Ascending aorta (tissue), 2 donors: ENCODE results near the gene PLXND1. TPM values are rescaled to one million over a fixed set of nuclear protein-coding genes. Genes with fewer than 3 reads are reported as not detected.

Source experiments
- DNase-seq, 2 donors: peaks; one replicate each; pipeline ENCODE4 v3.0.0-alpha.2; 2019; ENCODE audit warnings: low spot score in 2 of 2
- H3K27ac ChIP-seq, 2 donors: fragments of 200-600 bp; sonication (generic); one replicate each; pipeline ENCODE4 v1.5.1; 2016 to 2017; ENCODE audit warnings: mild to moderate bottlenecking in 1 of 2
- H3K27me3 ChIP-seq: fragments of 200-600 bp; sonication (generic); one replicate; pipeline ENCODE4 v1.5.1; 2017
- H3K36me3 ChIP-seq, 2 donors: fragments of 200-600 bp; sonication (generic); one replicate each; pipeline ENCODE4 v1.5.1; 2016
- H3K4me1 ChIP-seq, 2 donors: fragments of 200-600 bp; sonication (generic); one replicate each; pipeline ENCODE4 v1.5.1; 2016 to 2017; ENCODE audit warnings: mild to moderate bottlenecking in 1 of 2
- H3K4me3 ChIP-seq, 2 donors: fragments of 200-600 bp; sonication (generic); one replicate each; pipeline ENCODE4 v1.5.1; 2016 to 2017; ENCODE audit warnings: mild to moderate bottlenecking in 1 of 2
- H3K9me3 ChIP-seq, 2 donors: fragments of 200-600 bp; sonication (generic); one replicate each; pipeline ENCODE4 v1.5.1; 2016
- intact Hi-C: fragments of 100-400 bp; cut with DNase I; formaldehyde crosslinking; loops from one replicate; pipeline ENCODE4 v1.15.1; 2023
- total RNA-seq: library from RNA; depleted of rRNA; stranded (reverse); fragments of >200 nt; gene quantifications from one replicate; pipeline ENCODE4 v1.1.0, GENCODE V29; 2016
- TF ChIP-seq, protein P1 (sequence below), 3 experiments: fragments of 200-600 bp in 2 of 3; fragments of 450-650 bp in 1 of 3; sonication (generic) in 2 of 3; IDR thresholded peaks; one replicate each; pipeline ENCODE4 v1.5.1; 2016 to 2019; ENCODE audit warnings: antibody characterized with exemption in 3 of 3, mild to moderate bottlenecking in 1 of 3, moderate library complexity in 1 of 3

PLXND1 gene
- total RNA-seq, 1 donor from 2014 or later = 407 TPM

DNA sequence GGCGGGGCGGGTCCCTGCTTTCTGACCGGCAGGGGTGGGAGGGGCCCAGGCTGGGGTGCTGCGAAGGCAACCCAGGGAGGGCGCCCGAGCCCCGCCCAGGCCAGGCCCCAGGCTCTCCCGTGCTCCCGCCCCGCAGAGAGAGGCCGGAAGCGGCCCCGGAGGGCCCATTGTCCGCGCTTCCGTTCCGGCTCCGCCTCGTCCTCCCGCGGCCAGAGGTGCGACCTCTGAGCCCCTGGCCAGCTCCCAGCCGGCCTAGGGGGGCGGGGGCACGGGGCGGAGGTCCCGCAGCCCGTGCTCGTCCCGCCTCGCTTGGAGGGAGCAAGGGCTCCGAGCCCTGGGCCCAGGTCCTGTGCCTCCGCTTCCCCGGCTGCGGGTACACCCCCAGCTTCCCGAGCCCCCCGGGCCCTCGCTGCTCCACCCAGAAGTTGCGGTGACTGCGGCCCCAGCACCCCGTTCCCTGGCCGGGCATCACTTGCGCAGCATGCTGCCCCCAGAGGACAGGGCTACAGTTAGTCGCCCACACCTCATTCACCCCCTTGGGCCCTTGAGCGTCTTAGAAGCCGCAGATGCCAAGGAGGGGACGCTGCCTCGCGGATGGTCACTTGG lies 20.4 kb upstream of the PLXND1 start:
- Histone ChIP-seq H3K36me3 (no peaks in the 10 kb centered on the region), H3K4me3 (peak overlapping the region; percentile 71 to 75), H3K9me3 (no peaks in the 10 kb centered on the region), H3K4me1 (peaks cover 3 to 44% of the 10 kb centered on the region in 2 donors), H3K27me3 (no peaks in the 10 kb centered on the region), H3K27ac (peak overlapping the region; percentile 99 to 100)
- intact Hi-C loops = loop anchor here (1.0 to 5.0 kb wide), 8 partner anchors 24 to 310 kb away; partner anchors contain the start of genes IFT122 and TMCC1
- peak; percentile 79 to 97 for DNase-seq
- TF ChIP-seq, protein P1, sequence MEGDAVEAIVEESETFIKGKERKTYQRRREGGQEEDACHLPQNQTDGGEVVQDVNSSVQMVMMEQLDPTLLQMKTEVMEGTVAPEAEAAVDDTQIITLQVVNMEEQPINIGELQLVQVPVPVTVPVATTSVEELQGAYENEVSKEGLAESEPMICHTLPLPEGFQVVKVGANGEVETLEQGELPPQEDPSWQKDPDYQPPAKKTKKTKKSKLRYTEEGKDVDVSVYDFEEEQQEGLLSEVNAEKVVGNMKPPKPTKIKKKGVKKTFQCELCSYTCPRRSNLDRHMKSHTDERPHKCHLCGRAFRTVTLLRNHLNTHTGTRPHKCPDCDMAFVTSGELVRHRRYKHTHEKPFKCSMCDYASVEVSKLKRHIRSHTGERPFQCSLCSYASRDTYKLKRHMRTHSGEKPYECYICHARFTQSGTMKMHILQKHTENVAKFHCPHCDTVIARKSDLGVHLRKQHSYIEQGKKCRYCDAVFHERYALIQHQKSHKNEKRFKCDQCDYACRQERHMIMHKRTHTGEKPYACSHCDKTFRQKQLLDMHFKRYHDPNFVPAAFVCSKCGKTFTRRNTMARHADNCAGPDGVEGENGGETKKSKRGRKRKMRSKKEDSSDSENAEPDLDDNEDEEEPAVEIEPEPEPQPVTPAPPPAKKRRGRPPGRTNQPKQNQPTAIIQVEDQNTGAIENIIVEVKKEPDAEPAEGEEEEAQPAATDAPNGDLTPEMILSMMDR (IDR thresholded peaks at IDR 0.05) = peak in 1 of 3 experiments; percentile 24

DNA sequence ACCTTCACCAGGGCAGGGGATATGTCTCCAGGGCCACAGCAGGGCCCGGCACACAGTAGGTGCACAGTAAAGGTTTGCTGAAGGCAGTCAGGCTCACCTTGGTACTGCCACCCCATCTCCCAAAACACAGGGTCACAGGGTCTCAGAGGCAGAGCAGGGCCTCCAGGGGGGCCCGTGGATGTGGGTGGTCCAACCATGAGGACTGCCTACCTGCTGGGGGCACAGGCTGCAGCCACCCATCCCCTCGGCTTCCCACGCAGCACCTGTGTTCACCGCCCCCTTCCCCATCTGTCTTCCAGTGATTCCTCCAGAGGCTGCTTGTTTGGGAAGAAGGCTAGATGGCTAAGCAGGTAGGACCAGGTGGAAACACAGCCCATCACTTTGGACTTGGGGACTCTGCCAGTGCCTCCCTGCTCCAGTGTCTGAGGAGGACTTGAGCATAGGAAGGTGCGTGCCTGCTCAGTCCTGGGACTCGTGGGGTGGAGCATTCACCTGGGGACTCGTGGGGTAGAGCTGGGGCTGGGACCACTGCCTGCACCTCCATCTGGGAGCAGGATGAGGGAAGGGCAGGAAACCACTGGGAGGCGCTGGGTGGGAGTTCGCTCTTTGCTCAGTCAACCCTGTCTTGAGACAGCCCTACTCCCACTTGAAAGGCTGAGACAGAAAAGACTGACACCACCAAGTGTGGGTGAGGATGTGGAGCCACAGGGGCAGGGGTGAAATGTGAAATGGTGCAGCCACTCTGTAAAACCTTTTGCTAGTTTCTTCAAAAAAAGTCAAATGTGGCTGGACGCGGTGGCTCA lies 18.8 kb upstream of the PLXND1 start:
- Histone ChIP-seq H3K36me3 (no peaks in the 10 kb centered on the region), H3K4me3 (no peak overlapping the region), H3K27me3 (no peaks in the 10 kb centered on the region), H3K4me1 (peaks cover 3 to 44% of the 10 kb centered on the region in 2 donors), H3K9me3 (no peaks in the 10 kb centered on the region), H3K27ac (peak overlapping the region; percentile 99 to 100)
- intact Hi-C loops = loop anchor here (5.0 kb wide), 1 partner anchor 308 kb away; a partner anchor contains a TSS
- peak in 1 of 2 donors; percentile 66 for DNase-seq
- TF ChIP-seq, protein P1 (IDR thresholded peaks at IDR 0.05) = no peak

DNA sequence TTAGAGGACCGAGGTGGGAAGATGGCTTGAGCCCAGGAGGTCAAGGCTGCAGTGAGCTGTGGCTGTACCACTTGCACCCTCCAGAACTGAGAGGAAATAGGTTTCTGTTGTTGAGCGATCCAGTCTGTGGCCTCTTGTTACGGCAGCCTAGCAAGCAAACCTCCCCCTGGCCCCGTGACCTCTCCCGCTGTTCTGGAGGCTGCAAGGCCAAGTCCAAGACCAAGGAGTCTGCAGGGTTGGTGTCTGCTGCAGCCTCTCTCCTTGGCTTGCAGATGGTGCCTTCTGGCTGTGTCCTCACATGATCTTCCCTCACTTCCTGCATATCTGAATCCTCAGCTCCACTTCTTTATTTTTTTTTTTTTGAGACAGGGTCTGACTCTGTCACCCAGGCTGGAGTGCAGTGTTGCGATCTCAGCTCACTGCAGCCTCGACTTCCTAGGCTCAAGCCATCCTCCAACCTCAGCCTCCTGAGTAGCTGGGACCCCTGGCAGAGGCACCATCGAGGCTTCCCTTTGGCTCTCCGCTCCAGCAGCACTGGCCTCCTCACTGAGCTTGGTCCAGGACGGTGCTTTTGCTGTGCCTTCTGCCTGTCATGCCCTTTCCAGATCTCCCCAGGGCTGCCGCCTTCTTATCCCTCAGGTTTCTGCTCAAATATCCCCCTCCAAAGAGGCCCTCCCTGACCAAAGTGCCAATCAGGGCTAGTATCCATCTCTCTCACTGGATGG lies 18.0 kb upstream of the PLXND1 start:
- peaks cover 3 to 44% of the 10 kb centered on the region in 2 donors for H3K4me1 ChIP-seq
- intact Hi-C loops = loop anchor here (5.0 kb wide), 1 partner anchor 307 kb away; a partner anchor contains a TSS
- no peak overlapping the region for H3K4me3 ChIP-seq
- peak overlapping the region; percentile 99 to 100 for H3K27ac ChIP-seq
- H3K36me3 ChIP-seq = no peaks in the 10 kb centered on the region
- no peaks in the 10 kb centered on the region for H3K9me3 ChIP-seq
- no peaks in the 10 kb centered on the region for H3K27me3 ChIP-seq
- no peak for DNase-seq
- TF ChIP-seq, protein P1 (IDR thresholded peaks at IDR 0.05) = no peak

DNA sequence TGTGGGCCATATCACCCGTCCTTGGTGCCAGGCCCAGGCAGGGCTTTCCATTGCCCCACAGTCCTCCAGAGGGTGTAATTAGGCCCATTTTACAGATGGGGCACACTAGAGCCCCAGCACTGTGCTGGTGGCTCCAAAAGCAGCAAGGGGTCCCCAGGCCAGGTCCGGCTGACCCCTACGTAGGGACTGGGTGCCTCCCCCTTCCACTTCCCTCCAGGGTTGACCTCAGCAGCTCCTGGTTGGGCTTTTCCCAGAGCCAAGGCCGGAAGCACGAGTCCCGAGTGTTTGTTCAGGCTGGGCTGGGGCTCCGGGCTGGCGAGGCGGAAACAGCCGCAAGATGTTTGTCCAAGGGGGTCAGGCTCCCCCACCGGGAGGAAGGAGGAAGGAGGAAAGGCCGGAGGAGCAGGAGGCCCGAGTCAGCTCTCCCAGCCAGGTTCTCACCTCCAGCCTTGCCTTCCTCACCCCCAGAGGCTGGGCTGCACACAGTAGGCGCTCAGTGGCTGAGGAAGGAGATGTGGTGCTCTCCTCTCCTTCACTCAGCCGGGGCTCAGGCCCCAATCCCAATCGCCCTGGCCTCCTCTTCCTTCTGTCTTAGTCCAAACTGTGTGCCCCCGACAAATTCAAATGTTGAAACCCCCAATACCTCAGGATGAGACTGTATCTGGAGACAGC lies 17.1 kb upstream of the PLXND1 start:
- H3K27ac ChIP-seq = peak overlapping the region; percentile 99 to 100
- no peaks in the 10 kb centered on the region for H3K36me3 ChIP-seq
- intact Hi-C loops = no loop called here
- H3K4me3 ChIP-seq = no peak overlapping the region
- H3K27me3 ChIP-seq = no peaks in the 10 kb centered on the region
- TF ChIP-seq, protein P1 (IDR thresholded peaks at IDR 0.05) = no peak
- peak in 1 of 2 donors; percentile 86 for DNase-seq
- peaks cover 3 to 44% of the 10 kb centered on the region in 2 donors for H3K4me1 ChIP-seq
- H3K9me3 ChIP-seq = no peaks in the 10 kb centered on the region

DNA sequence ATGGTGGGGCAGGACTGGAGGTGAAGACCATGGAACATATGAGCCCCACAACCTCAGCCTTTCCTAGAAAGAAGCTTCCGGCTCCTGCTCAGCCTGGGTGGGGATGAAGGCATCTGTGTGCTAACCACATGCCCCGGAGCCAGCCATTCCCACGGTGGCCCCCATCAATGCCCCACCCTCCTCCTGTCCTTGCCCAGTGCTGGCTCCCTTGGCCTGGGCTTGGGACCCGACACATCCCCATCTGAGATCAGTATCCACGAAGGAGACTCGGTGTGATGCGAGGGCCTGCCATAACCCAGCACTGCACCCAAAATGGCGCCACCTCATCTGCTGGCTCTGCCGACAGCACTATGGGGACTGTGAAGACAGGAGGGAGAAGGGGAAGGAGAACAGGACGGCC lies 16.5 kb upstream of the PLXND1 start:
- TF ChIP-seq, protein P1 (IDR thresholded peaks at IDR 0.05) = no peak
- H3K4me1 ChIP-seq = peaks cover 3 to 44% of the 10 kb centered on the region in 2 donors
- H3K36me3 ChIP-seq = no peaks in the 10 kb centered on the region
- peak overlapping the region; percentile 99 to 100 for H3K27ac ChIP-seq
- DNase-seq = no peak
- intact Hi-C loops = no loop called here
- no peaks in the 10 kb centered on the region for H3K27me3 ChIP-seq
- no peaks in the 10 kb centered on the region for H3K9me3 ChIP-seq
- no peak overlapping the region for H3K4me3 ChIP-seq
